Neutrophil (primary cell): ENCODE data around the gene CUTA.
"Not testable (repeated sequence)": the region's sequence is repeated elsewhere in the genome, so short reads cannot be mapped to it uniquely, and the experiment has no call there.

Experiments used
- H3K27ac ChIP-seq: fragments of 200-600 bp; sonication (generic); 2 replicates; pipeline ENCODE4 v1.5.1; 2016; ENCODE audit warnings: mild to moderate bottlenecking, moderate library complexity
- H3K27me3 ChIP-seq: fragments of 200-600 bp; sonication (generic); 2 replicates; pipeline ENCODE4 v1.6.0; 2016; ENCODE audit warnings: mild to moderate bottlenecking
- H3K36me3 ChIP-seq: fragments of 200-600 bp; sonication (generic); 2 replicates; pipeline ENCODE4 v1.5.1; 2017
- H3K4me1 ChIP-seq, 2 experiments: fragments of 200-600 bp in 1 of 2; sonication (generic) in 1 of 2; 1 replicate in 1 of 2; 2 replicates in 1 of 2; pipeline versions ENCODE4 v1.5.1 to v1.6.1; 2013 to 2016; ENCODE audit warnings: low read depth in 1 of 2, low read length in 1 of 2, mild to moderate bottlenecking in 1 of 2, moderate library complexity in 1 of 2; ENCODE audit not compliant: control insufficient read depth in 1 of 2, insufficient read depth in 1 of 2
- H3K4me3 ChIP-seq, 2 experiments: fragments of 200-600 bp in 1 of 2; sonication (generic) in 1 of 2; 1 replicate in 1 of 2; 2 replicates in 1 of 2; pipeline ENCODE4 v1.5.1; 2013 to 2016; ENCODE audit warnings: low read depth in 1 of 2, low read length in 1 of 2, mild to moderate bottlenecking in 1 of 2, moderate library complexity in 1 of 2
- H3K9me3 ChIP-seq: fragments of 200-600 bp; sonication (generic); 2 replicates; pipeline ENCODE4 v1.5.1; 2016
- TF ChIP-seq, protein P1 (sequence below): fragments of 200-600 bp; sonication (generic); IDR thresholded peaks from 2 replicates; pipeline ENCODE4 v1.5.1; 2016; ENCODE audit warnings: antibody characterized with exemption

The CUTA gene

DNA sequence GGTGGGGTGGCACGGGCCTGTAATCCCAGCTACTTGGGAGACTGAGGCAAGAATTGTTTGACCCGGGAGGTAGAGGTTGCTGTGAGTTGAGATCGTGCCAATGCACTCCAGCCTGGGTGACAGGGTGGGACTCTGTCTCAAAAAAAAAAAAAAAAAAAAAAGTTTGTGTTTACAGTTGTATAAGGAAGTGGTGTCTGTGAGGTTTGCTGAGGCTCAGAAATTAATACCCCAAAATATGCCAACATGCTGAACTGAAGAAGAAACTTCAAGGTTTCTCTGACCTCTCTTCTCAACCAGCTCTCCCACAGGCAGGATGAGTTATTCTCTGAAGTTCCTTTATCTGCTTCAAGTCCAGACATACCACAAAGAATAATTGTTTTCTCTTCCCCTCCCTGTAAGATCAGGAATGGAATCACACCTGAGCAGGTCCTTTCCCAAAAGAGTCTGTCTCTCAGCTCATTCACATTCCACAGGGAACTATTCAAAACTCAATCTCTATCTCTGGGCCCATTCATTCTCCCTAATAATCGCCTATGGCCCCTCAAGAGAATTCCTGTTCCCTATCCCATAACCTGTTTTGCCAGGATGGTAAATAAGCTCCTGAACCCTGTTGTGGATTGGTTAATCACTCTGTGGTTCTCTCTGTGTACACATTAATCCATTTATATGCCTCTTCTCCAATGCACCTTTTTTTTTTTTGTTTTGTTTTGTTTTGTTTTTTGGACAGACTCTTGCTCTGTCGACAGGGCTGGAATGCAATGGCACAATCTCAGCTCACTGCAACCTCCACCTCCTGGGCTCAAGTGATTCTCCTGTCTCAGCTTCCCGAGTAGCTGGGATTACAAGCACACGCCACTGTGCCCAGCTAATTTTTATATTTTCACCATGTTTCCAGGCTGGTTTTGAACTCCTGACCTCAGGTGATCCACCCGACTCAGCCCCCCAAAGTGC lies 43.7 kb downstream of the CUTA start:
- Histone ChIP-seq H3K4me1 (peaks cover 29 to 32% of the 10 kb centered on the region in 2 experiments), H3K27me3 (no peaks in the 10 kb centered on the region), H3K27ac (peak overlapping the region; percentile 53), H3K9me3 (no peaks in the 10 kb centered on the region), H3K4me3 (no peak overlapping the region), H3K36me3 (no peaks in the 10 kb centered on the region)
- TF ChIP-seq, protein P1, sequence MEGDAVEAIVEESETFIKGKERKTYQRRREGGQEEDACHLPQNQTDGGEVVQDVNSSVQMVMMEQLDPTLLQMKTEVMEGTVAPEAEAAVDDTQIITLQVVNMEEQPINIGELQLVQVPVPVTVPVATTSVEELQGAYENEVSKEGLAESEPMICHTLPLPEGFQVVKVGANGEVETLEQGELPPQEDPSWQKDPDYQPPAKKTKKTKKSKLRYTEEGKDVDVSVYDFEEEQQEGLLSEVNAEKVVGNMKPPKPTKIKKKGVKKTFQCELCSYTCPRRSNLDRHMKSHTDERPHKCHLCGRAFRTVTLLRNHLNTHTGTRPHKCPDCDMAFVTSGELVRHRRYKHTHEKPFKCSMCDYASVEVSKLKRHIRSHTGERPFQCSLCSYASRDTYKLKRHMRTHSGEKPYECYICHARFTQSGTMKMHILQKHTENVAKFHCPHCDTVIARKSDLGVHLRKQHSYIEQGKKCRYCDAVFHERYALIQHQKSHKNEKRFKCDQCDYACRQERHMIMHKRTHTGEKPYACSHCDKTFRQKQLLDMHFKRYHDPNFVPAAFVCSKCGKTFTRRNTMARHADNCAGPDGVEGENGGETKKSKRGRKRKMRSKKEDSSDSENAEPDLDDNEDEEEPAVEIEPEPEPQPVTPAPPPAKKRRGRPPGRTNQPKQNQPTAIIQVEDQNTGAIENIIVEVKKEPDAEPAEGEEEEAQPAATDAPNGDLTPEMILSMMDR = no peak

DNA sequence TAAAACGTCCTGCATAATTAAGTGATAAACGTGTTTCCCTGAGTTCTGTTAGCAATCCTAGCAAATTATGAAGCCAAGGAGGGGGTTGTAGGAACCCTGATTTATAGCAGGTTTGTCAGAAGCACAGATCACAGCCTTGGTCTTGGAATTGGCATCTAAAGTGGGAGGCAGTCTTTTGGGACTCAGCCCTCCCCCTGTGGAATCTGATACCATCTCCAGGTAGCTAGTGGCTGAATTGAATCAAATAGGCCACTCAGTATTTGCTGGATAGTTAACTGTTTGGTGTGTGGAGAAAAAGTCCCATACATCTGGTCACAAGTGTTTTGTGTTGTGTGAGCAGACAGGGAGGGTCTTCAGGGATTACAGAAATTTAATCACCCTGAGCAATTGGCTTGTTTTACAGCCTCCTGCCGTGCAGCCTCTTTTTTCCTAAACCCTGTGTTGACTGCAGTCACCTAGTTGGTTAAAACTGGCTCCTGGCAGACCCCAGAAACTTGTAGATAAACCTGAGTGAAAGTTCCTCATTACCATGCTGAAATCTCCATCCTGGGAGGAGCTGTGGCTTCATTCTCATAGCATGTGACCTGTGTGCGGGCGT lies 45.3 kb downstream of the CUTA start:
- H3K4me3 ChIP-seq = no peak overlapping the region
- no peaks in the 10 kb centered on the region for H3K36me3 ChIP-seq
- H3K27me3 ChIP-seq = no peaks in the 10 kb centered on the region
- H3K9me3 ChIP-seq = no peaks in the 10 kb centered on the region
- TF ChIP-seq, protein P1 = no peak
- H3K4me1 ChIP-seq = peaks cover 29 to 32% of the 10 kb centered on the region in 2 experiments
- H3K27ac ChIP-seq = peak overlapping the region; percentile 35

DNA sequence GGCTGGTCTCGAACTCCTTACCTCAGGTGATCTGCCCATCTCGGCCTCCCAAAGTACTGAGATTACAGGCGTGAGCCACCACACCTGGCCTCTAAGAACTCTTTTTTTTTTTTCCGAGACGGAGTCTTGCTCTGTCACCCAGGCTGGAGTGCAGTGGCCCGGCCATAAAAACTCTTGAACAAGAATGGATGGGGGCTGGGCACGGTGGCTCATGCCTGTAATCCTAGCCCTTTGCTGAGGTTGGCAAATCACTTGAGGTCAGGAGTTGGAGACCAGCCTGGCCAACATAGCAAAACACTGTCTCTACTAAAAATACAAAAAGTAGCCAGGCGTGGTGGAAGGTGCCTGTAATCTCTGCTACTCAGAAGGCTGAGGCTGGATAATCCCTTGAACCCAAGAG lies 46.0 kb downstream of the CUTA start:
- H3K4me1 ChIP-seq = peaks cover 29 to 32% of the 10 kb centered on the region in 2 experiments
- H3K27me3 ChIP-seq, H3K9me3 ChIP-seq, H3K27ac ChIP-seq, H3K4me3 ChIP-seq, H3K36me3 ChIP-seq: not testable (repeated sequence)

DNA sequence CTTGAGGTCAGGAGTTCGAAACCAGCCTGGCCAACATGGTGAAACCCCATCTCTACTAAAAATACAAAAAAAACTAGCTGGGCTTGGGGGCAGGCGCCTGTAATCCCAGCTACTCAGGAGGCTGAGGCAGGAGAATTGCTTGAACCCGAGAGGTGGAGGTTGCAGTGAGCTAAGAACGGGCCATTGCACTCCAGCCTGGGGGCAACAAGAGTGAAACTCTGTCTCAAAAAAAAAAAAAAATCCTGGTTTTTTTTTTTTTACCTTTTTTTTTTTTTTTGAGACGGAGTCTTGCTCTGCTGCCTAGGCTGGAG lies 50.2 kb downstream of the CUTA start:
- H3K27ac ChIP-seq, H3K36me3 ChIP-seq, H3K4me3 ChIP-seq, H3K4me1 ChIP-seq, H3K27me3 ChIP-seq, H3K9me3 ChIP-seq: not testable (repeated sequence)

DNA sequence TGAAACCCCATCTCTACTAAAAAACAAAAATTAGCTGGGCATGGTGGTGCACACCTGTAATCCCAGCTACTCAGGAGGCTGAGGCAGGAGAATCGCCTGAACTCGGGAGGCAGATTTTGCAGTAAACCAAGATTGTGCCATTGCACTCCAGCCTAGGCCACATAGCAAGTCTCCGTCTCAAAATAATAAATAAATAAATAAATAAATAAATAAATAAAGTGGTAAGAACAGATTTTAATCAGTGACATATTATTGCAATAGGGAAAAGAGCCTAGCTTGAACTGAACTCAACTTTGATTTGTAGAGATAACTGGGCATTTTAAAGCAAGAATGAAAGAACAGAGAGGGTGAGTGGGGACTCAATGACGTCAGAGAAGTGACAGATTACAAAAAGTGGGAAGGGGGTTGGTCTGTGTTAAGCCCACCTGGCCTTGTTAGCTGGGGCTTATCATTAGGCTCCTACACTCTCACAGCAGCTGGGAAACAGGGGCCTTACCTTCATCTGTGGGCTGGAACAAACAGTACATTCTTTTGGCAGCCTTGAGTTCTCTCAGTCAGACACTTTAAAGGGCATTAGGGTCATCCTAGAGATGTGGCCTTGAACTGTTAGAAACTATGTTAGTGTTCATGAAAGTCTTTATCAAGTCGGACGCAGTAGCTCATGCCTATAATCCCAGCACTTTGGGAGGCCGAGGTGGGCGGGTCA lies 50.7 kb downstream of the CUTA start:
- Histone ChIP-seq H3K27ac (no peak overlapping the region), H3K4me1 (no peaks in the 10 kb centered on the region), H3K9me3 (no peaks in the 10 kb centered on the region), H3K36me3 (no peaks in the 10 kb centered on the region), H3K4me3 (no peak overlapping the region), H3K27me3 (no peaks in the 10 kb centered on the region)
- TF ChIP-seq, protein P1 = no peak
